Mesodermal cell (in vitro differentiated cells): Measurements from ENCODE around the gene SEL1L3.
"Not testable (repeated sequence)": the region's sequence is repeated elsewhere in the genome, so short reads cannot be mapped to it uniquely, and the experiment has no call there.

ENCODE experiments used
- H3K27ac ChIP-seq: 2 replicates; pipeline ENCODE4 v1.7.0; 2013; ENCODE audit warnings: mild to moderate bottlenecking, low read depth, low read length, moderate library complexity; ENCODE audit not compliant: severe bottlenecking
- H3K36me3 ChIP-seq: 2 replicates; pipeline ENCODE4 v1.7.1; 2013; ENCODE audit warnings: mild to moderate bottlenecking, low read length, moderate library complexity; ENCODE audit not compliant: control insufficient read depth, insufficient read depth
- H3K4me1 ChIP-seq: one replicate; pipeline ENCODE4 v1.7.1; 2013; ENCODE audit warnings: mild to moderate bottlenecking, low read length; ENCODE audit not compliant: insufficient read depth, control insufficient read depth, poor library complexity, severe bottlenecking
- H3K4me3 ChIP-seq: 2 replicates; pipeline ENCODE4 v1.7.0; 2013; ENCODE audit warnings: low read length, control low read depth, mild to moderate bottlenecking; ENCODE audit not compliant: insufficient read depth, poor library complexity, severe bottlenecking; ENCODE audit errors: extremely low read depth
- H3K9me3 ChIP-seq: 2 replicates; pipeline ENCODE4 v1.7.1; 2013; ENCODE audit warnings: mild to moderate bottlenecking, low read length, moderate library complexity; ENCODE audit not compliant: control insufficient read depth
- WGBS, 2 experiments: methylation state at CpG; one replicate each; pipeline ENCODE4 v1.1.5; 2013; ENCODE audit warnings: missing lambda C conversion rate in 2 of 2; ENCODE audit not compliant: insufficient coverage in 2 of 2; 5-methylcytosine and 5-hydroxymethylcytosine counted together

SEL1L3 gene

GRCh38 chr4:25879091-25879584, 16.4 kb upstream of the SEL1L3 start:
- peaks cover 4% of the 10 kb centered on the region for H3K4me1 ChIP-seq
- no peaks in the 10 kb centered on the region for H3K36me3 ChIP-seq
- no peaks in the 10 kb centered on the region for H3K9me3 ChIP-seq
- H3K4me3 ChIP-seq = no peak overlapping the region
- no peak overlapping the region for H3K27ac ChIP-seq
- 67 to 87% methylated on average over 4 to 5 of the region's 9 CpGs for WGBS, 2 experiments

GRCh38 chr4:25878676-25879075, 15.9 kb upstream of the SEL1L3 start:
- WGBS, 2 experiments = 94 to 100% methylated on average over 1 to 2 of the region's 9 CpGs
- Histone ChIP-seq H3K27ac (no peak overlapping the region), H3K36me3 (no peaks in the 10 kb centered on the region), H3K4me1 (no peaks in the 10 kb centered on the region), H3K4me3 (no peak overlapping the region), H3K9me3 (no peaks in the 10 kb centered on the region)

GRCh38 chr4:25875281-25875745, 12.5 kb upstream of the SEL1L3 start:
- H3K27ac ChIP-seq = no peak overlapping the region
- H3K36me3 ChIP-seq = no peaks in the 10 kb centered on the region
- H3K9me3 ChIP-seq = no peaks in the 10 kb centered on the region
- no peaks in the 10 kb centered on the region for H3K4me1 ChIP-seq
- WGBS, 2 experiments = 91 to 96% methylated on average over 5 to 7 of the region's 7 CpGs
- H3K4me3 ChIP-seq = no peak overlapping the region

- H3K4me3 ChIP-seq = no peak overlapping the region
- no peak overlapping the region for H3K27ac ChIP-seq
- 94 to 100% methylated on average over 2 of the region's 3 CpGs for WGBS, 2 experiments
- H3K36me3 ChIP-seq = no peaks in the 10 kb centered on the region
- no peaks in the 10 kb centered on the region for H3K4me1 ChIP-seq
- H3K9me3 ChIP-seq = no peaks in the 10 kb centered on the region
Measured at GRCh38 chr4:25874655-25875054, 11.9 kb upstream of the SEL1L3 start.

- Histone ChIP-seq H3K27ac (no peak overlapping the region), H3K4me3 (no peak overlapping the region), H3K4me1 (no peaks in the 10 kb centered on the region), H3K9me3 (no peaks in the 10 kb centered on the region), H3K36me3 (no peaks in the 10 kb centered on the region)
- 90 to 96% methylated on average over 4 to 5 of the region's 7 CpGs for WGBS, 2 experiments
Measured at GRCh38 chr4:25873632-25874129, 10.9 kb upstream of the SEL1L3 start.

- Histone ChIP-seq H3K27ac (no peak overlapping the region), H3K9me3 (no peaks in the 10 kb centered on the region), H3K4me1 (no peaks in the 10 kb centered on the region), H3K4me3 (no peak overlapping the region), H3K36me3 (no peaks in the 10 kb centered on the region)
- 90 to 92% methylated on average over 6 to 11 of the region's 13 CpGs for WGBS, 2 experiments
Measured at GRCh38 chr4:25872851-25873631, 10.3 kb upstream of the SEL1L3 start.

- Histone ChIP-seq H3K9me3 (no peaks in the 10 kb centered on the region), H3K4me1 (no peaks in the 10 kb centered on the region), H3K27ac (no peak overlapping the region), H3K36me3 (no peaks in the 10 kb centered on the region), H3K4me3 (no peak overlapping the region)
- WGBS, 2 experiments = 71 to 75% methylated on average over 1 to 2 of the region's 2 CpGs
Measured at GRCh38 chr4:25870081-25870480, 7.3 kb upstream of the SEL1L3 start.

- whole genome bisulfite sequencing, 2 experiments = 81 to 96% methylated on average over 6 of the region's 6 CpGs
- Histone ChIP-seq H3K4me1 (peaks cover 4% of the 10 kb centered on the region), H3K27ac (no peak overlapping the region), H3K36me3 (no peaks in the 10 kb centered on the region), H3K4me3 (no peak overlapping the region), H3K9me3 (no peaks in the 10 kb centered on the region)
Measured at GRCh38 chr4:25867781-25868294, 5.0 kb upstream of the SEL1L3 start.

GRCh38 chr4:25866401-25866800, 3.6 kb upstream of the SEL1L3 start:
- WGBS, 2 experiments = 91 to 100% methylated on average over 1 of the region's 4 CpGs
- H3K27ac ChIP-seq, H3K4me3 ChIP-seq, H3K4me1 ChIP-seq, H3K9me3 ChIP-seq, H3K36me3 ChIP-seq: not testable (repeated sequence)

GRCh38 chr4:25865586-25865985, 2.8 kb upstream of the SEL1L3 start:
- H3K4me3 ChIP-seq = no peak overlapping the region
- H3K36me3 ChIP-seq = no peaks in the 10 kb centered on the region
- H3K9me3 ChIP-seq = no peaks in the 10 kb centered on the region
- peaks cover 16% of the 10 kb centered on the region for H3K4me1 ChIP-seq
- 48 to 93% methylated on average over 2 of the region's 4 CpGs for WGBS, 2 experiments
- no peak overlapping the region for H3K27ac ChIP-seq
